HG02973 (cell line): ENCODE measurements around the gene NFAT5.
"Not testable (repeated sequence)": the region's sequence is repeated elsewhere in the genome, so short reads cannot be mapped to it uniquely, and the experiment has no call there.

Experiments used
- ATAC-seq: cut with Tn5 transposase; IDR thresholded peaks from one replicate; pipeline ENCODE4 v1.9.1; 2021; ENCODE audit warnings: moderate library complexity; ENCODE audit not compliant: unreplicated experiment

NFAT5 gene

GRCh38 chr16:69727916-69728270 is 162.1 kb downstream of the NFAT5 start:
- no peak for ATAC-seq

GRCh38 chr16:69729030-69729429 is 163.3 kb downstream of the NFAT5 start:
- ATAC-seq = not testable (repeated sequence)

GRCh38 chr16:69731280-69731679 is 165.5 kb downstream of the NFAT5 start:
- not testable (repeated sequence) for ATAC-seq

GRCh38 chr16:69732101-69732500 is 166.3 kb downstream of the NFAT5 start:
- ATAC-seq = no peak

GRCh38 chr16:69741519-69741918 is 175.8 kb downstream of the NFAT5 start:
- no peak for ATAC-seq

- no peak for ATAC-seq
Observed at GRCh38 chr16:69741951-69742904, 176.5 kb downstream of the NFAT5 start.

GRCh38 chr16:69744363-69745231 is 178.8 kb downstream of the NFAT5 start:
- ATAC-seq = no peak

GRCh38 chr16:69745232-69745612 is 179.5 kb downstream of the NFAT5 start:
- ATAC-seq = no peak

GRCh38 chr16:69745959-69746358 is 180.2 kb downstream of the NFAT5 start:
- ATAC-seq = no peak

- no peak for ATAC-seq
Observed at GRCh38 chr16:69747115-69747514, 181.3 kb downstream of the NFAT5 start.

GRCh38 chr16:69748694-69749345 is 183.1 kb downstream of the NFAT5 start:
- no peak for ATAC-seq

GRCh38 chr16:69754143-69754468 is 188.3 kb downstream of the NFAT5 start:
- ATAC-seq = no peak
